Epithelial cell of esophagus (primary cell): Measurements from ENCODE around the gene GPX3.

Experiments
- DNase-seq: peaks from one replicate; pipeline ENCODE4 v3.0.0; 2010; ENCODE audit warnings: low read depth
- H3K4me3 ChIP-seq: 2 replicates; pipeline ENCODE4 v1.5.1; 2011; ENCODE audit warnings: mild to moderate bottlenecking, low read length, control low read depth
- CTCF ChIP-seq: IDR thresholded peaks from 2 replicates; pipeline ENCODE4 v1.5.1; 2011; ENCODE audit warnings: low read depth, mild to moderate bottlenecking, low read length, control low read depth, inconsistent platforms; ENCODE audit not compliant: insufficient read depth; ENCODE audit errors: missing control alignments

GPX3 gene

GRCh38 chr5:151025250-151025606, 4.8 kb downstream of the GPX3 start:
- TF ChIP-seq CTCF: no peak
- H3K4me3 ChIP-seq: no peak overlapping the region
- DNase-seq: no peak

- no peak for TF ChIP-seq CTCF
- no peak overlapping the region for H3K4me3 ChIP-seq
- no peak for DNase-seq
These were observed 5.7 kb downstream of the GPX3 start for GRCh38 chr5:151026088-151026487.

- H3K4me3 ChIP-seq: no peak overlapping the region
- DNase-seq: no peak
- no peak for TF ChIP-seq CTCF
These were observed 6.3 kb downstream of the GPX3 start for GRCh38 chr5:151026679-151027078.

GRCh38 chr5:151027961-151028479, 7.6 kb downstream of the GPX3 start:
- TF ChIP-seq CTCF: no peak
- DNase-seq: no peak
- H3K4me3 ChIP-seq: no peak overlapping the region

- no peak for TF ChIP-seq CTCF
- DNase-seq: no peak
- H3K4me3 ChIP-seq: no peak overlapping the region
These were observed 8.3 kb downstream of the GPX3 start for GRCh38 chr5:151028717-151029116.

- no peak for DNase-seq
- H3K4me3 ChIP-seq: no peak overlapping the region
- TF ChIP-seq CTCF: no peak
These were observed 9.0 kb downstream of the GPX3 start for GRCh38 chr5:151029179-151030055.

GRCh38 chr5:151030056-151030336, 9.6 kb downstream of the GPX3 start:
- no peak for TF ChIP-seq CTCF
- DNase-seq: no peak
- no peak overlapping the region for H3K4me3 ChIP-seq
